Measurements from ENCODE around the gene NADSYN1.

- no peak for TF ChIP-seq CTCF (IDR thresholded peaks at IDR 0.05; ENCODE audit: low read depth, low read length)
- no peak for TF ChIP-seq EZH2phosphoT487 (IDR thresholded peaks at IDR 0.05; ENCODE audit: low read depth)
Measured at GRCh38 chr11:71486320-71486719, 33.3 kb downstream of the NADSYN1 start.
